IMR-90 (cell line): ENCODE measurements around the gene CYB5R3. TPM values are rescaled to one million over a fixed set of nuclear protein-coding genes. Genes with fewer than 3 reads are reported as not detected.

Source experiments
- ATAC-seq: fragments of 200-7000 bp; cut with Tn5 transposase; 2 replicates; pipeline ENCODE4 v1.9.1; 2020; ENCODE audit warnings: low read depth, mild to moderate bottlenecking, moderate library complexity
- BruUV-seq: library from RNA; stranded (reverse); fragments of 400-500 nt; replicated peaks from 2 replicates; lab custom pipeline; 2021; lab: Mats Ljungman, UMichigan
- CTCF ChIA-PET: fragments of 300-600 bp; formaldehyde crosslinking; extraction: SDS; loops from one replicate; lab custom pipeline; 2021; ENCODE audit warnings: antibody characterized with exemption; lab: Yijun Ruan, JAX
- POLR2A ChIA-PET: fragments of 300-600 bp; sonication (Branson Sonifier 250); formaldehyde crosslinking; loops from one replicate; lab custom pipeline; 2022; ENCODE audit warnings: antibody characterized with exemption; ENCODE audit not compliant: unreplicated experiment; lab: Charles Lee
- DNase-seq: peaks from one replicate; pipeline ENCODE4 v3.0.0; 2013
- H2AFZ ChIP-seq: replicated peaks from 2 replicates; pipeline ENCODE3; 2013; ENCODE audit warnings: low read length, mild to moderate bottlenecking; ENCODE audit not compliant: poor library complexity
- H2AK5ac ChIP-seq: 2 replicates; pipeline ENCODE4 v1.6.1; 2013; ENCODE audit warnings: low read depth, low read length, inconsistent platforms
- H2AK9ac ChIP-seq: replicated peaks from 2 replicates; pipeline ENCODE3; 2013; ENCODE audit warnings: mild to moderate bottlenecking, low read depth, low read length, moderate library complexity; ENCODE audit not compliant: poor library complexity
- H2BK120ac ChIP-seq: 2 replicates; pipeline ENCODE4 v1.6.1; 2013; ENCODE audit warnings: low read depth, low read length, inconsistent platforms
- H2BK15ac ChIP-seq: 3 replicates; pipeline ENCODE4 v1.6.1; 2013; ENCODE audit warnings: low read depth, low read length, inconsistent platforms
- H2BK20ac ChIP-seq: 2 replicates; pipeline ENCODE4 v1.6.1; 2013; ENCODE audit warnings: low read depth, mild to moderate bottlenecking, inconsistent platforms, low read length, moderate library complexity
- H2BK5ac ChIP-seq: 2 replicates; pipeline ENCODE4 v1.6.1; 2013; ENCODE audit warnings: mild to moderate bottlenecking, low read depth, low read length, inconsistent platforms; ENCODE audit not compliant: poor library complexity, severe bottlenecking
- H3K14ac ChIP-seq: replicated peaks from 2 replicates; pipeline ENCODE4 v1.6.1; 2013; ENCODE audit warnings: low read depth, low read length, inconsistent platforms
- H3K18ac ChIP-seq: 2 replicates; pipeline ENCODE4 v1.6.1; 2013; ENCODE audit warnings: low read depth, low read length, control low read depth
- H3K23ac ChIP-seq: 2 replicates; pipeline ENCODE4 v1.6.1; 2013; ENCODE audit warnings: low read depth, low read length, inconsistent platforms
- H3K27ac ChIP-seq: 2 replicates; pipeline ENCODE4 v1.5.1; 2013; ENCODE audit warnings: mild to moderate bottlenecking, control low read depth, low read length; ENCODE audit not compliant: insufficient read depth
- H3K27me3 ChIP-seq: 2 replicates; pipeline ENCODE4 v1.6.1; 2013; ENCODE audit warnings: low read length; ENCODE audit not compliant: control insufficient read depth, insufficient read depth
- H3K36me3 ChIP-seq: 2 replicates; pipeline ENCODE4 v1.6.1; 2013; ENCODE audit warnings: low read length, mixed read lengths; ENCODE audit not compliant: control insufficient read depth, insufficient read depth
- H3K4ac ChIP-seq: 2 replicates; pipeline ENCODE4 v1.6.1; 2013; ENCODE audit warnings: low read depth, low read length, inconsistent platforms
- H3K4me1 ChIP-seq: 2 replicates; pipeline ENCODE4 v1.6.1; 2013; ENCODE audit warnings: low read length, mixed read lengths; ENCODE audit not compliant: control insufficient read depth, insufficient read depth
- H3K4me2 ChIP-seq: 2 replicates; pipeline ENCODE4 v1.6.1; 2013; ENCODE audit warnings: low read depth, mild to moderate bottlenecking, control low read depth, low read length, moderate library complexity
- H3K4me3 ChIP-seq: 2 replicates; pipeline ENCODE4 v1.5.1; 2013; ENCODE audit warnings: low read depth, mild to moderate bottlenecking, control low read depth, low read length, moderate library complexity; ENCODE audit not compliant: insufficient read depth
- H3K56ac ChIP-seq: 2 replicates; pipeline ENCODE4 v1.6.1; 2013; ENCODE audit warnings: low read length, inconsistent platforms; ENCODE audit not compliant: insufficient read depth; ENCODE audit errors: extremely low read depth
- H3K79me1 ChIP-seq, 2 experiments: 2 replicates each; pipeline ENCODE4 v1.6.1; 2013; ENCODE audit warnings: low read length in 2 of 2, inconsistent platforms in 1 of 2, low read depth in 1 of 2
- H3K9ac ChIP-seq: 2 replicates; pipeline ENCODE4 v1.6.1; 2013; ENCODE audit warnings: low read depth, low read length, control low read depth
- H3K9me1 ChIP-seq: 2 replicates; pipeline ENCODE4 v1.6.1; 2013; ENCODE audit warnings: low read length, inconsistent platforms; ENCODE audit not compliant: insufficient read depth
- H3K9me3 ChIP-seq: 2 replicates; pipeline ENCODE4 v1.6.1; 2013; ENCODE audit warnings: low read length; ENCODE audit not compliant: control insufficient read depth, insufficient read depth
- H4K20me1 ChIP-seq: 2 replicates; pipeline ENCODE4 v1.6.1; 2013; ENCODE audit warnings: low read length, inconsistent platforms; ENCODE audit not compliant: insufficient read depth
- H4K5ac ChIP-seq: 2 replicates; pipeline ENCODE4 v1.6.1; 2013; ENCODE audit warnings: mild to moderate bottlenecking, low read depth, low read length, control low read depth
- H4K8ac ChIP-seq, 2 experiments: 2 replicates each; pipeline ENCODE4 v1.6.1; 2013; ENCODE audit warnings: low read depth in 2 of 2, low read length in 2 of 2, control low read depth in 1 of 2, inconsistent platforms in 1 of 2
- H4K91ac ChIP-seq: 2 replicates; pipeline ENCODE4 v1.6.1; 2013; ENCODE audit warnings: low read depth, low read length, inconsistent platforms; ENCODE audit not compliant: insufficient read depth
- BHLHE40 ChIP-seq: fragments of 150-350 bp; IDR thresholded peaks from 2 replicates; pipeline ENCODE4 v1.6.1; 2016; ENCODE audit warnings: mild to moderate bottlenecking, low read depth, low read length
- CEBPB ChIP-seq: IDR thresholded peaks from 2 replicates; pipeline ENCODE4 v1.6.1; 2012; ENCODE audit warnings: low read depth, low read length, improper control_type of control experiment
- FOS ChIP-seq: fragments of 150-350 bp; IDR thresholded peaks from 2 replicates; pipeline ENCODE4 v1.6.1; 2016; ENCODE audit warnings: low read depth, low read length
- MAFK ChIP-seq: IDR thresholded peaks from 2 replicates; pipeline ENCODE4 v1.6.1; 2012; ENCODE audit warnings: low read depth, low read length, improper control_type of control experiment
- MAZ ChIP-seq: IDR thresholded peaks from 2 replicates; pipeline ENCODE4 v1.6.1; 2012; ENCODE audit warnings: low read depth, mild to moderate bottlenecking, low read length, improper control_type of control experiment, moderate library complexity, borderline replicate concordance
- MXI1 ChIP-seq: IDR thresholded peaks from 2 replicates; pipeline ENCODE4 v1.6.1; 2012; ENCODE audit warnings: low read depth, mild to moderate bottlenecking, low read length, moderate library complexity, borderline replicate concordance
- NFE2L2 ChIP-seq: fragments of 150-350 bp; IDR thresholded peaks from 2 replicates; pipeline ENCODE4 v1.6.1; 2016; ENCODE audit warnings: low read depth, mild to moderate bottlenecking, low read length
- RAD21 ChIP-seq: IDR thresholded peaks from 2 replicates; pipeline ENCODE4 v1.6.1; 2012; ENCODE audit warnings: low read length, improper control_type of control experiment
- RCOR1 ChIP-seq: IDR thresholded peaks from 2 replicates; pipeline ENCODE4 v1.6.1; 2012; ENCODE audit warnings: mild to moderate bottlenecking, low read length, improper control_type of control experiment; ENCODE audit not compliant: insufficient replicate concordance
- RFX5 ChIP-seq: IDR thresholded peaks from 2 replicates; pipeline ENCODE4 v1.8.0; 2012; ENCODE audit warnings: low read depth, mild to moderate bottlenecking, low read length, moderate library complexity
- SMC3 ChIP-seq: fragments of 150-350 bp; IDR thresholded peaks from 2 replicates; pipeline ENCODE4 v1.6.1; 2016; ENCODE audit warnings: low read depth, mild to moderate bottlenecking, antibody characterized with exemption, low read length, moderate library complexity
- WGBS, 2 experiments: methylation state at CpG; one replicate each; pipeline versions ENCODE4 v1.1.5 to v1.1.7; 2013; ENCODE audit warnings: missing lambda C conversion rate in 2 of 2; ENCODE audit not compliant: insufficient read length in 1 of 2; ENCODE audit errors: extremely low coverage in 2 of 2; 5-methylcytosine and 5-hydroxymethylcytosine counted together
- dilution Hi-C: fragments of 300-500 bp; cut with HindIII; formaldehyde crosslinking; loops from one replicate; pipeline ENCODE4 v1.14.3; 2018; ENCODE audit warnings: low sequenced_read_pairs; ENCODE audit not compliant: unreplicated experiment
- in situ Hi-C: fragments of 300-500 bp; cut with MboI; formaldehyde crosslinking; loops from 3 replicates; pipeline ENCODE4 v1.14.3; 2019; ENCODE audit warnings: low sequenced_read_pairs, inconsistent platforms, mixed read lengths
- intact Hi-C: fragments of 100-400 bp; cut with micrococcal nuclease; formaldehyde crosslinking; loops from 2 replicates; pipeline ENCODE4 v1.10.0; 2022
- polyA plus RNA-seq, 3 experiments: library from polyadenylated mRNA; depleted of rRNA; stranded (reverse); fragments of >200 nt; gene quantifications; 2 replicates each; pipeline ENCODE4 v1.2.3, GENCODE V29; 2012; ENCODE audit warnings: low replicate concordance in 1 of 3
- total RNA-seq: library from RNA; depleted of rRNA; stranded (reverse); fragments of >200 nt; gene quantifications from 2 replicates; pipeline ENCODE4 v1.2.3, GENCODE V29; 2012
- TF ChIP-seq, protein P1 (sequence below): fragments of 150-350 bp; IDR thresholded peaks from 2 replicates; pipeline ENCODE4 v1.6.1; 2016; ENCODE audit warnings: low read depth, mild to moderate bottlenecking, low read length, moderate library complexity, borderline replicate concordance
- TF ChIP-seq, protein P2 (sequence below): conservative IDR thresholded peaks from 2 replicates; pipeline ENCODE4 v1.5.1; 2012; ENCODE audit warnings: mild to moderate bottlenecking, low read depth, low read length, improper control_type of control experiment
- TF ChIP-seq, protein P3 (sequence below): fragments of 150-350 bp; IDR thresholded peaks from 2 replicates; pipeline ENCODE4 v1.6.1; 2017; ENCODE audit warnings: mild to moderate bottlenecking, antibody characterized with exemption, low read length, low read depth

Gene CYB5R3
- total and polyA plus RNA-seq, 2 of the 4 experiments (the other 2 are of a cell fraction), result 44.1 to 362 TPM

DNA sequence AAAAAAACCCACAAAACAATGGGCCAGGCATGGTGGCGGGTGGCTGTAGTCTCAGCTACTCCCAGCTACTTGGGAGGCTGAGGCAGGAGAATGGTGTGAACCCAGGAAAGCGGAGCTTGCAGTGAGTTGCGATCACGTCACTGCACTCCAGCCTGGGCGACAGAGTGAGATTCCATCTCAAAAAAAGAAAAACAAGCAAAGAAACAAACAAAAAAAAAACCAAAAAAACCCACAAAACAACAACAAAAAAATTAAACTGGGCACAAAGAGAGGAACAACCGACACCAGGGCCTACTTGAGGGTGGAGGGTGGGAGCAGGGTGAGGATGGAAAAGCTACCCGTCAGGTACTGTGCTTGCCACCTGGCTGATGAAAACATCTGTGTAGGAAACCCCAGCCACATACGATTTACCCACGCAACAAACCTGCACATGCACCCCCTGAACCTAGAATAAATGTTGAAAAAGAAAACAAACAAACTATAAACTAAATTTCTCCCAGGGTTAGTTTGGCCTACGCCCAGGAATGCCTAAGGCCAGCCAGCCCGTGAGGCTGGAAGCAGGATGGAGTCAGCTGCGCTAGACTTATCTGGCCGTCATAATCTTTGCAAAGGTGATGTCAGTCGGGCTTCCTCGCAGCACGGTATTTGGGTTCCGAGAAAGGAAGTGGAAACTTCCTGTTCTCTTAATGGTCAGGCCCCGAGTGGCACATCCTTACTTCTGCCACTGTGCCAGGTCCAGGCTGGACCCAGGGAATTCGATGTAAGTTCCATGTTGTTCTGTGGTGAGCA, 21.9 kb upstream of the CYB5R3 start:
- no peak overlapping the region for H3K27ac ChIP-seq
- no peak overlapping the region for H3K9ac ChIP-seq
- ChIA-PET POLR2A (no interaction called here), CTCF (no interaction called here)
- no peak overlapping the region for H2BK120ac ChIP-seq
- peak overlapping the region; percentile 79 for H2AFZ ChIP-seq
- in situ Hi-C loops (no loop called here), dilution Hi-C loops (no loop called here), intact Hi-C loops (no loop called here)
- H2BK15ac ChIP-seq, result no peak overlapping the region
- no peak overlapping the region for H3K4me3 ChIP-seq
- ATAC-seq, result peak; percentile 53
- no peak overlapping the region for H3K4me2 ChIP-seq
- no peak overlapping the region for H2BK20ac ChIP-seq
- H2AK5ac ChIP-seq, result peak overlapping the region; percentile 23; the same call in 1 of the 2 replicates
- peaks cover 7% of the 10 kb centered on the region for H3K4me1 ChIP-seq
- H2AK9ac ChIP-seq, result no peak overlapping the region
- H2BK5ac ChIP-seq, result no peak overlapping the region
- DNase-seq, result no peak
- H3K14ac ChIP-seq, result no peak overlapping the region
- BruUV-seq, result no TSS peak
- no peak overlapping the region for H3K56ac ChIP-seq
- H3K36me3 ChIP-seq, result no peaks in the 10 kb centered on the region
- H4K91ac ChIP-seq, result no peak overlapping the region
- no peaks in the 10 kb centered on the region for H3K79me1 ChIP-seq
- no peaks in the 10 kb centered on the region for H3K9me3 ChIP-seq
- H4K20me1 ChIP-seq, result no peaks in the 10 kb centered on the region
- peaks cover 3% of the 10 kb centered on the region; the same call in 1 of the 2 replicates for H3K9me1 ChIP-seq
- no peak overlapping the region for H3K18ac ChIP-seq
- H3K4ac ChIP-seq, result no peak overlapping the region; the same call in 1 of the 2 replicates
- H4K8ac ChIP-seq, result peak overlapping the region in 1 of 2 experiments; percentile 45; a peak in 1 of 4 replicates
- H4K5ac ChIP-seq, result no peak overlapping the region
- 60% methylated on average over 2 of the region's 19 CpGs; no CpG with 5 or more reads in 1 of the 2 experiments for WGBS, 2 experiments
- no peak overlapping the region for H3K23ac ChIP-seq
- no peaks in the 10 kb centered on the region for H3K27me3 ChIP-seq
- TF ChIP-seq, protein P1, sequence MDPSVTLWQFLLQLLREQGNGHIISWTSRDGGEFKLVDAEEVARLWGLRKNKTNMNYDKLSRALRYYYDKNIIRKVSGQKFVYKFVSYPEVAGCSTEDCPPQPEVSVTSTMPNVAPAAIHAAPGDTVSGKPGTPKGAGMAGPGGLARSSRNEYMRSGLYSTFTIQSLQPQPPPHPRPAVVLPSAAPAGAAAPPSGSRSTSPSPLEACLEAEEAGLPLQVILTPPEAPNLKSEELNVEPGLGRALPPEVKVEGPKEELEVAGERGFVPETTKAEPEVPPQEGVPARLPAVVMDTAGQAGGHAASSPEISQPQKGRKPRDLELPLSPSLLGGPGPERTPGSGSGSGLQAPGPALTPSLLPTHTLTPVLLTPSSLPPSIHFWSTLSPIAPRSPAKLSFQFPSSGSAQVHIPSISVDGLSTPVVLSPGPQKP, result no peak
- no peak for TF ChIP-seq RAD21
- no peak for TF ChIP-seq RFX5
- TF ChIP-seq MXI1, result no peak
- TF ChIP-seq MAZ, result no peak
- TF ChIP-seq CEBPB, result no peak
- TF ChIP-seq SMC3, result no peak
- no peak for TF ChIP-seq NFE2L2
- no peak for TF ChIP-seq FOS
- TF ChIP-seq, protein P2, sequence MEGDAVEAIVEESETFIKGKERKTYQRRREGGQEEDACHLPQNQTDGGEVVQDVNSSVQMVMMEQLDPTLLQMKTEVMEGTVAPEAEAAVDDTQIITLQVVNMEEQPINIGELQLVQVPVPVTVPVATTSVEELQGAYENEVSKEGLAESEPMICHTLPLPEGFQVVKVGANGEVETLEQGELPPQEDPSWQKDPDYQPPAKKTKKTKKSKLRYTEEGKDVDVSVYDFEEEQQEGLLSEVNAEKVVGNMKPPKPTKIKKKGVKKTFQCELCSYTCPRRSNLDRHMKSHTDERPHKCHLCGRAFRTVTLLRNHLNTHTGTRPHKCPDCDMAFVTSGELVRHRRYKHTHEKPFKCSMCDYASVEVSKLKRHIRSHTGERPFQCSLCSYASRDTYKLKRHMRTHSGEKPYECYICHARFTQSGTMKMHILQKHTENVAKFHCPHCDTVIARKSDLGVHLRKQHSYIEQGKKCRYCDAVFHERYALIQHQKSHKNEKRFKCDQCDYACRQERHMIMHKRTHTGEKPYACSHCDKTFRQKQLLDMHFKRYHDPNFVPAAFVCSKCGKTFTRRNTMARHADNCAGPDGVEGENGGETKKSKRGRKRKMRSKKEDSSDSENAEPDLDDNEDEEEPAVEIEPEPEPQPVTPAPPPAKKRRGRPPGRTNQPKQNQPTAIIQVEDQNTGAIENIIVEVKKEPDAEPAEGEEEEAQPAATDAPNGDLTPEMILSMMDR, result no peak
- no peak for TF ChIP-seq MAFK
- TF ChIP-seq, protein P3, sequence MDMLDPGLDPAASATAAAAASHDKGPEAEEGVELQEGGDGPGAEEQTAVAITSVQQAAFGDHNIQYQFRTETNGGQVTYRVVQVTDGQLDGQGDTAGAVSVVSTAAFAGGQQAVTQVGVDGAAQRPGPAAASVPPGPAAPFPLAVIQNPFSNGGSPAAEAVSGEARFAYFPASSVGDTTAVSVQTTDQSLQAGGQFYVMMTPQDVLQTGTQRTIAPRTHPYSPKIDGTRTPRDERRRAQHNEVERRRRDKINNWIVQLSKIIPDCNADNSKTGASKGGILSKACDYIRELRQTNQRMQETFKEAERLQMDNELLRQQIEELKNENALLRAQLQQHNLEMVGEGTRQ, result no peak
- TF ChIP-seq RCOR1, result no peak
- TF ChIP-seq BHLHE40, result no peak
